ENCODE measurements around the gene FGF4. TPM values are rescaled to one million over a fixed set of nuclear protein-coding genes. Genes with fewer than 3 reads are reported as not detected.

Gene FGF4
- total RNA-seq = not detected
- long read RNA-seq = 0 reads

GRCh38 chr11:69775163-69775755, at the start of gene FGF4:
Gene FGF4 (minus strand): TSS chr11:69775341. CDS start chr11:69775084, 257 bp downstream.
- intact Hi-C loops (cut with DNase I) = no loop called here
- ATAC-seq (no peak), DNase-seq (no peak)

- ATAC-seq = no peak
- intact Hi-C loops (cut with DNase I) = no loop called here
- no peak for DNase-seq
Observed at GRCh38 chr11:69823641-69824265, 48.6 kb upstream of the FGF4 start.

- DNase-seq (no peak), ATAC-seq (no peak)
- intact Hi-C loops (cut with DNase I) = no loop called here
Observed at GRCh38 chr11:69822676-69823494, 47.7 kb upstream of the FGF4 start.

- DNase-seq = no peak
- ATAC-seq = no peak
- intact Hi-C loops (cut with DNase I) = no loop called here
Observed at GRCh38 chr11:69821511-69822040, 46.4 kb upstream of the FGF4 start.

GRCh38 chr11:69820441-69820840, 45.3 kb upstream of the FGF4 start:
- intact Hi-C loops (cut with DNase I) = no loop called here
- ATAC-seq (no peak), DNase-seq (no peak)

- ATAC-seq (no peak), DNase-seq (no peak)
- intact Hi-C loops (cut with DNase I) = loop anchor here in 1 of 2 donors (10.0 kb wide), 1 partner anchor 125 kb away; no protein-coding TSS in a partner anchor
Observed at GRCh38 chr11:69819541-69820070, 44.5 kb upstream of the FGF4 start.

GRCh38 chr11:69818603-69819441, 43.7 kb upstream of the FGF4 start, which contains the start of gene FGF3:
Gene FGF3 (minus strand): TSS chr11:69819416. CDS start chr11:69818933, 483 bp downstream.
- DNase-seq = no peak
- no peak for ATAC-seq
- intact Hi-C loops (cut with DNase I) = loop anchor here in 1 of 2 donors (10.0 kb wide), 1 partner anchor 124 kb away; no protein-coding TSS in a partner anchor

GRCh38 chr11:69818231-69818602, 43.1 kb upstream of the FGF4 start:
- intact Hi-C loops (cut with DNase I) = loop anchor here in 1 of 2 donors (10.0 kb wide), 1 partner anchor 123 kb away; no protein-coding TSS in a partner anchor
- DNase-seq (no peak), ATAC-seq (no peak)

- intact Hi-C loops (cut with DNase I) = loop anchor here in 1 of 2 donors (10.0 kb wide), 1 partner anchor 123 kb away; no protein-coding TSS in a partner anchor
- ATAC-seq (no peak), DNase-seq (no peak)
Observed at GRCh38 chr11:69817265-69818230, 42.4 kb upstream of the FGF4 start.

GRCh38 chr11:69816671-69817070, 41.5 kb upstream of the FGF4 start:
- DNase-seq = no peak
- intact Hi-C loops (cut with DNase I) = loop anchor here in 1 of 2 donors (10.0 kb wide), 1 partner anchor 122 kb away; no protein-coding TSS in a partner anchor
- no peak for ATAC-seq

- ATAC-seq (no peak), DNase-seq (no peak)
Observed at GRCh38 chr11:69815973-69816372, 40.8 kb upstream of the FGF4 start.

GRCh38 chr11:69814902-69815301, 39.8 kb upstream of the FGF4 start:
- ATAC-seq = no peak
- DNase-seq = no peak
- intact Hi-C loops (cut with DNase I) = loop anchor here in 1 of 2 donors (10.0 kb wide), 1 partner anchor 120 kb away; no protein-coding TSS in a partner anchor

More at GRCh38 chr11:69815973-69816372, 40.8 kb upstream of the FGF4 start:
- intact Hi-C loops (cut with DNase I) = loop anchor here in 1 of 2 donors (10.0 kb wide), 1 partner anchor 121 kb away; no protein-coding TSS in a partner anchor

- intact Hi-C loops (cut with DNase I) = loop anchor here in 1 of 2 donors (10.0 kb wide), 1 partner anchor 120 kb away; no protein-coding TSS in a partner anchor
- ATAC-seq (no peak), DNase-seq (no peak)
Observed at GRCh38 chr11:69814411-69814810, 39.3 kb upstream of the FGF4 start.

- ATAC-seq (no peak), DNase-seq (no peak)
- intact Hi-C loops (cut with DNase I) = loop anchor here in 1 of 2 donors (10.0 kb wide), 1 partner anchor 119 kb away; no protein-coding TSS in a partner anchor
Observed at GRCh38 chr11:69813839-69814238, 38.7 kb upstream of the FGF4 start.

- DNase-seq (no peak), ATAC-seq (no peak)
- intact Hi-C loops (cut with DNase I) = loop anchor here in 1 of 2 donors (10.0 kb wide), 1 partner anchor 118 kb away; no protein-coding TSS in a partner anchor
Observed at GRCh38 chr11:69812946-69813345, 37.8 kb upstream of the FGF4 start.

- ATAC-seq (no peak), DNase-seq (no peak)
- intact Hi-C loops (cut with DNase I) = loop anchor here in 1 of 2 donors (10.0 kb wide), 1 partner anchor 117 kb away; no protein-coding TSS in a partner anchor
Observed at GRCh38 chr11:69812256-69812655, 37.1 kb upstream of the FGF4 start.

GRCh38 chr11:69811431-69811830, 36.3 kb upstream of the FGF4 start:
- no peak for DNase-seq
- no peak for ATAC-seq
- intact Hi-C loops (cut with DNase I) = loop anchor here in 1 of 2 donors (10.0 kb wide), 1 partner anchor 117 kb away; no protein-coding TSS in a partner anchor
